Inflammatory macrophage (primary cell): ENCODE data around the gene SMU1.
"Not testable (repeated sequence)": the region's sequence is repeated elsewhere in the genome, so short reads cannot be mapped to it uniquely, and the experiment has no call there.

ENCODE experiments used
- DNase-seq, 2 donors: peaks; one replicate each; pipeline ENCODE4 v3.0.0-alpha.2; 2020 to 2022

Gene SMU1

GRCh38 chr9:33012328-33013069 is 64.0 kb downstream of the SMU1 start:
- DNase-seq = peak; percentile 81 to 82

GRCh38 chr9:33011831-33012230 is 64.6 kb downstream of the SMU1 start:
- peak; percentile 62 to 80 for DNase-seq

- no peak for DNase-seq
Observed at GRCh38 chr9:33007755-33008154, 68.7 kb downstream of the SMU1 start.

- DNase-seq = not testable (repeated sequence)
Observed at GRCh38 chr9:33005335-33005734, 71.1 kb downstream of the SMU1 start.

- DNase-seq = not testable (repeated sequence)
Observed at GRCh38 chr9:33000682-33001055, 75.8 kb downstream of the SMU1 start.

- peak in 1 of 2 donors; percentile 23 for DNase-seq
Observed at GRCh38 chr9:32992595-32993238, 83.8 kb downstream of the SMU1 start.

GRCh38 chr9:32991897-32992594 is 84.4 kb downstream of the SMU1 start:
- no peak for DNase-seq
